ENCODE results near the gene PROKR1.

PROKR1 gene

DNA sequence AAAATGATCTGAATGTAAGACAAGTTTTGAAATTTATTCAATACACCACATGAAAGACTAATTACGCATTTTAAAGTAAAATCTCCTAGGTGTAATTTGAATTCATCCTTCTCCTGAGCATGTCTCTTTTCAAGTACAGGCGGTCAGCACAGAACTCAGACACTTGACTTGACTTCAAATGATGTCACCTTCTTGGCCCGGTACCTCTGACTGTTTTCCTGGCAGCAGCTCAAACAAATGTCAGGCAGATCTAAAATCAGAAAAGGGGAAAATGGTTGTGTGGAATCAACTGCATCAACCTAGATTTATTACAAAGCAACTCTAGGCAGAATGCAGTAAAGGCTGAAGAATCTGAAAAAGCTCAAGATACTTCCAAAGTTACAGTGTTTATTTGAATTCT is 11.4 kb upstream of the PROKR1 start:
- no peak for FAIRE-seq
- no peak for TF ChIP-seq POLR2A (IDR thresholded peaks at IDR 0.05; ENCODE audit: low read depth, low read length)
- DNase-seq (ENCODE audit: insufficient read length, low spot score): no peak

DNA sequence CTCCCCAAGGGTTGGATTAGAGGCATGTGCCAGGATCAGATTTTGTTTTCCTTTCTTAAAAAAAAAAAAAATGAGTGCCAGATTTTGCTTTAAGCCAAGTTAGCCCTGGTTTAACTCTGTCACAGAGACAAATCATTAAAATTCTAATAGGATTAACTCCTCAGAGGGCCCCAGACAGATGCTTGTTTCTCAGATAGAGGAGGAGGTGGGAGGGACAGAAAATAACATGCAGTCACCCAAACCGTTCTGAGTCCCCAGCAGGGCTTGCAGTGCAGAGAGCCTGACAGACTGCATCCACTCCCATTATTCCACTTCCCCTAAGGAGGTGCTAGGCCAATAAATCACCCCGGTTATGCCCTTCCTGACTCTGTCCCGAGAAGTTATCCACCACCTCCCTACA is 6.3 kb upstream of the PROKR1 start:
- DNase-seq (ENCODE audit: insufficient read length, low spot score) (no peak), FAIRE-seq (no peak)
- no peak for TF ChIP-seq POLR2A (IDR thresholded peaks at IDR 0.05; ENCODE audit: low read depth, low read length)

DNA sequence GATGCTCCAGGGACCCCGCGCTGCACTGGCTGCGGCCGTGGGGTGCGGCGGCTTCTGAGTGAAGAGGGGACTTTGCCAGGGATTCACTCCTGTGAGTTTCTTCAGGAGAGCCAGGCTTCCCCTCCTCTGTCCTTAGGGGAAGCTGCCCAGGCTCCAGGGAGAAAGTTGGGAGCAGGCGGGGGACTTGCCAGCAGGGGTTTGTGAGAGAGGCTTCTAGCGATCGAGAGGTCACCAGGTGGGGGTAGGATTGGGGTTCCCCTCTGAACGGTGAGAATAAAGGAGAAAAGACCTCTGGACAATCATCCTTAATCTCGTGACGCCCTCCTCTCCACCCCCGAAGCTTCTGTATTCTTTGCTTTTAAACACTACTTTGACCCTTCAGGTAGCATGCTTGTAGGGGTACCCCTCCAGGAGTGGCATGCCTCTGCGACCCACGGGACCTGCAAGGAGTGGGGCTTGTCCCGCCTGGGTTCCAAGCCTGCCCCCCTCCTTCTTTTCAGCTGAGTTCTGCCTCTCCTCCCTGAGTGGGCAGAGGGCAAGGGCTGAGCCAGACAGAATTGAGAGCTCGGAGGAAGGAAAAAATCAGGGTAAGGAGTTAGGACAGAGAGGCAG is 601 bp downstream of the PROKR1 start:
- DNase-seq (ENCODE audit: insufficient read length, low spot score) (no peak), FAIRE-seq (no peak)
- TF ChIP-seq POLR2A (IDR thresholded peaks at IDR 0.05; ENCODE audit: low read depth, low read length): no peak

DNA sequence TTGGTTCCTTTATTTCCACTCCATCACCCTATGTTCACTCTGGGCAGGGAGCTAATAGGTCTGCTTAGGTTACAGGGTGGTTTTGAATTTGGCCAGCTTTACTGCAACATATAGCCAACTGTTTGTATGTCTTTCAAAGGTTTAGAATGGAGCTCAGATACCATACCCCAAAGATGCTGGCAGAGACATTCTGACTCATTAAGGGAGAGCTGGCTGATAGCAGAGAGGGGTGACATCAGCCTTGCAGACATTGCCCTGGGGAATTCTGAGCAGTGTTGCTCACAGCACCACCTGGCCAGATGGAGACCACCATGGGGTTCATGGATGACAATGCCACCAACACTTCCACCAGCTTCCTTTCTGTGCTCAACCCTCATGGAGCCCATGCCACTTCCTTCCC is 2.1 kb downstream of the PROKR1 start:
- no peak for TF ChIP-seq POLR2A (IDR thresholded peaks at IDR 0.05; ENCODE audit: low read depth, low read length)
- DNase-seq (ENCODE audit: insufficient read length, low spot score) (no peak), FAIRE-seq (no peak)

DNA sequence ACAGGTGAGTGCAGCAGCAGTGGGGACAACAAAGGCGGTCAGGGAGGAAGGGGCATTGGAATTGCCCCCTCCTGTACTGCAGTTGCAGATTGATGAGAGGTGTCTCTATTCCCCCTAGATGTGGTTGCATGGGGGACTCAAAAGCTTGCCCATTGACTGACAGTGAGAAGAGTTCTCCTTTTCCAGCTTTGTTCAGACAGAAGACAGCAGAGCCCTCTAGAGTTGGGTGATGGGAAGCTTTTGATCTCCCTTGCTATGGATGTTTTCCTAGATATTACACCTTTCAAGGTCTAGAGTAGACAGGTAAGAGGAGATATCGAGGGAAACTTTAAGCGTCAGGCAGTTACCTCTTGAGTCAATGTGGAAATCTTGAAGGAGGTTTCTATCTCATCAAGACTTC is 2.9 kb downstream of the PROKR1 start:
- no peak for TF ChIP-seq POLR2A (IDR thresholded peaks at IDR 0.05; ENCODE audit: low read depth, low read length)
- DNase-seq (ENCODE audit: insufficient read length, low spot score) (no peak), FAIRE-seq (no peak)

DNA sequence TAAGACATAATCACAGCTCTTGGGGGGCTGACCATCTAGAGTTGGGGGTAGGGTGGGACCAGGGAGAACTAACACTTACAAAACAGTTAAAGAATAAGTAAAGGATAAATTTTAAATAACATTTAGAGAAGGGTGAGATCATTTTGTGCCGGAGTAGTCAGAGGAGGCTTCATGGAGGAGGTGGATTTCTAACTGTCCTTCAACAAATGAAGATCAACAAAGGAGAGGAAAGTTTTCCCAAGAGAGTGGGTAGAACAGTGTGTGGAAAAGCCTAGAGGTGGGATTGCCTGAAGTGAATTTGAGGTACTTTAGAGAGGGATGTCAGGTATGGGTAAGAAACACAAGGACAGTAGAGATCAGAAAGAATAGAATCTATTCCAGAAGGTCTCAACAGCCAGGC is 7.3 kb downstream of the PROKR1 start:
- no peak for FAIRE-seq
- TF ChIP-seq POLR2A (IDR thresholded peaks at IDR 0.05; ENCODE audit: low read depth, low read length): no peak
- no peak for DNase-seq (ENCODE audit: insufficient read length, low spot score)

DNA sequence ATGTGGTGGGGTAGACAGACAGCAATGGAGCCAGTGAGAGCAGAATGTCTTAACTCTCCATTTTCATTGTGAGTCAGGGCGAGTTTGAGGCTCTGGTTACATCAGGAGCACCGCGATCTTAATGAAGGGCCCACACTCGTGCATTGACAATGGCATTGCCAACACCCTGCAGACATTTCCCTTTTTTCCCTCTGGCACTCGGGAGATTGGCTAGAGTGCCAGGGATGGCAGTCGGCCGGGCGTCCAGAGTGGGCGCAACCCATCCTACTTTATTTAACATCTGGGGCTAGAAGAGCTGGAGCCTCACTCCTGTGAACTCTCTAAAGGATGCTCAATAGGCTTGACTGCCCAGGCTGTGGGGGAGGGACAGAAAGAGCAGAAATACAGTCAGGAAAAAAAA is 9.7 kb downstream of the PROKR1 start:
- FAIRE-seq (no peak), DNase-seq (ENCODE audit: insufficient read length, low spot score) (no peak)
- TF ChIP-seq POLR2A (IDR thresholded peaks at IDR 0.05; ENCODE audit: low read depth, low read length): no peak

DNA sequence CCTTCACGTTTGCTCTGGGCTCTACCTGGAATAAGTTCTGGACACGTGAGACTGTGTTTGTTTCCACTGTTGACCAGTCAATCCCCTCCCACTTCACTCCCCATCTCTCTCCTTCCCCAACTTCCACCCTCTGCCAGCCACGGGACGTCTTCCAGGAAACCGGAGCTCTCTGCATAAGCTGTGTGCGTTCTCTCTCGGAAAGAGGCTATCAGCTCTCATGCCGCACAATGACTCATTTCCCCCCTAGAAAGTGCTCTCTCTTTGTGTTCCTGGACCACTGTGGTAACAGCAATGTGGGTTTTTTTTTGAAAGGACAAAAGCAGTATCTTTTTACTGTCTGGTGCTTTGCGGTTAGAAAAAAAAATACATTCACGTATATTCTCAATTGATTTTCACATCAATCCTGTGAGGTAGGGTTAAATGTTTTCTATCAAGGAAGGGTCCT is 10.2 kb downstream of the PROKR1 start:
- FAIRE-seq (peak; percentile 78), DNase-seq (ENCODE audit: insufficient read length, low spot score) (peak; percentile 15)
- no peak for TF ChIP-seq POLR2A (IDR thresholded peaks at IDR 0.05; ENCODE audit: low read depth, low read length)

DNA sequence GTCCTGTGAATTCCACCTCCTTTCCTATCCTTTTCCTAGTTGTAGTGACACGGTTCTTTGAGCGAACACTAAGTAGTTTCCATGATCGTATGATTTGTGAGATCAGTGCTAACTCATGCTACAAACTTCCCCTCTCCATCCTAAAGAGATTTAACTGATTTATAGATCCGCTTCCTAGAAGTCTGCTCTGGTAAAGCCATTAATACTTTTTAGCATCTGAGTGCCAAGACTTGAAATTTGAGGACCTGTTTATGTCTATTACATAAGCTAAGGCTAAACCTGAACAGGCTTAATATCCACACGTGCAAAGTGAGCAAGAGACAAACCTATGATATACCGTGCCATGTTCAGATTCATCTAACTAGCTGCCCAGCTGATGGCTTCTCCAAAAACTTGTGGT is 14.9 kb downstream of the PROKR1 start:
- DNase-seq (ENCODE audit: insufficient read length, low spot score): no peak
- TF ChIP-seq POLR2A (IDR thresholded peaks at IDR 0.05; ENCODE audit: low read depth, low read length): no peak
- no peak for FAIRE-seq

DNA sequence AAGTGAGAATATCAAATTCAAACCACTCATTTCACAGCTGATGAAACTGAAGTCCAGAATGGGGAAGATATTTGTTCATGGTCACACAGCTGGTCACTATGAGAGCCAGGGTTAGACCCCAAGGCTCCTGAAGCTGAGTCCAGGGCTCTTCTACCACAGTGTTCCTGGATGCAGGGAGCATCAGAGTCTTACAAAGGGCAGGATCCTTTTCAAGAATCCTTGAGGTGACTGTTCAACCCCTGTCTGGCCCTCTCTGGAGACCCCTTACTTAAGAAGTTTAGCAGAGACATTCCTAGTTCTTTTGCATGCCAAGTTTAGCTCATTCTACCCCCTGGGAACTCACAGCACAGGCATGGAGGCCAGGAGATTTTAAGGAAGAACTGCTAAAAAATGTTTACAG is 15.7 kb downstream of the PROKR1 start:
- DNase-seq (ENCODE audit: insufficient read length, low spot score) (no peak), FAIRE-seq (no peak)

DNA sequence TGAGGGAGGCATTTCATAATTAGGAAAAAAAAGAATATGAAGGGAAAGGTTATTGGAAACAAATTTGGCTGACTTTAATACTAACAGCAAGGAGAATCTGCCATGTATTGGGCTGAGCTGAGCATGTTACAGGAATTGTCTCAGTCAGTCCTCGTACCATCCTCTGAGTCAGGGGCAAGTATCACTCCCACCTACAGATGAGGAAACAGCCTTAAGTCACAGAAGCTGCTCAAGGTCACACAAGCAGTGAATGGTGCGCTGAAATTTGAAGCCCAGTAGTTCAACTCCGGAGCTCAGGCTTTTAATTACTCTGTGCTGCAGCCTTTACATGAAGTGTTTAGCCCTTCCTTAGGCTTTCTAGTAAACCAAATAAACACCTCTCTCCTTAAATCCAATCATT is 17.3 kb downstream of the PROKR1 start:
- FAIRE-seq (no peak), DNase-seq (ENCODE audit: insufficient read length, low spot score) (no peak)
- no peak for TF ChIP-seq POLR2A (IDR thresholded peaks at IDR 0.05; ENCODE audit: low read depth, low read length)

More for the DNA sequence above, 15.7 kb downstream of the PROKR1 start:
- TF ChIP-seq POLR2A (IDR thresholded peaks at IDR 0.05; ENCODE audit: low read depth, low read length): no peak

DNA sequence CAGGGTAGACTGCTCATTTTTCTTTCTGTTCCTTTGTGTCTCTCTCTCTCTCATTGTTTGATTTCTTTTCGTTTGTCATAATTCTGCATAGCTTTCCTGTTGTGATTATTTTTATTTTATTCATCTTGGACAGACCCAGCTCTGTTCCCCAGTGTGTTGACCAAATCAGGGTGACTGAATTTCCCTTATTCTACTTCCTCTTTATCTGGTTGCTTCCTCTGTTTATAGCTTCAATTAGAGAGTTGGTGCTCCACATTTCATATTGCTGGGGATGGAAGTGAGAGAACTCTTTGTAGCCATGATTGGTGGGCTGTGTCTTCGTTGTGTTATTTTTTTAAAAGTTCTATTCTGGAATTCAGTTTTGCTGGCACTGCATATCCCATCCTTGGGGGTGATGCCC is 19.1 kb downstream of the PROKR1 start:
- no peak for TF ChIP-seq POLR2A (IDR thresholded peaks at IDR 0.05; ENCODE audit: low read depth, low read length)
- DNase-seq (ENCODE audit: insufficient read length, low spot score) (no peak), FAIRE-seq (no peak)

DNA sequence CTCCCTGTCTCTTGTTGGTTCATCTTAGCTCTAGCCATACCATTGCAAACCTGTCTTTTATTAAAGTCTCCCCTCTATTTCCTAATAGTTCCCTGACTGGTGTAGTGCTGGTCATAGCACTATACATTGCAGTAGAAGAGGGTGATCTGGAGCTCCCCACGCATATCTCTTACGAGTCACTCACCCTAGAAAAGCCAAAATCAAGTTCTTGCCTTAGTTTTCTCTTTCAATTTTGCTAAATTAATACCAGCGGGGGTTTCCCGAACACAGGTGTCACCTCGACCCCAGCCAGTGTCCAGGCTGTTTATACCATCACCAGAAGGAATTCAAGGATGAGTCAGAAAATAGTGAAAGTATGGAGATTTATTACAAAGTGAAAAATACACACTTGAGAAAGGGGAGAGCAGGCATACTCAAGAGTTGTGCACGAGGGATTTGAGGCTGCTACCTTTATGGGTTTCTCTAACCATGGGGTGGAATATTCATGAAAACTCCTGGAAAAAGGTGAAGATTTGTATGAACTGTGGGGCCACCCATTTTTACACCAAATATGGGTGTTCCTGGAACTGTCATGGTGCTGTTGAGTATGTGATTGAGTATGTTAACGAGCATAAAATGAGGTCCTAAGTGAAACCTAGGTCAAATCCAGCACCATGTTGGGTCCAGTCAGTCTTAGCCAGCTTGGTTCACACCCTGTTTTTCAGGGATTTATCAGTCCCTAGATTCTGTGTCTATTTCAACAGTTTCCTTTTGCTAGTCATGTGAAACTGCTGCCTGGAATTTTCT is 20.2 kb downstream of the PROKR1 start:
- no peak for DNase-seq (ENCODE audit: insufficient read length, low spot score)
- no peak for FAIRE-seq
- no peak for TF ChIP-seq POLR2A (IDR thresholded peaks at IDR 0.05; ENCODE audit: low read depth, low read length)

DNA sequence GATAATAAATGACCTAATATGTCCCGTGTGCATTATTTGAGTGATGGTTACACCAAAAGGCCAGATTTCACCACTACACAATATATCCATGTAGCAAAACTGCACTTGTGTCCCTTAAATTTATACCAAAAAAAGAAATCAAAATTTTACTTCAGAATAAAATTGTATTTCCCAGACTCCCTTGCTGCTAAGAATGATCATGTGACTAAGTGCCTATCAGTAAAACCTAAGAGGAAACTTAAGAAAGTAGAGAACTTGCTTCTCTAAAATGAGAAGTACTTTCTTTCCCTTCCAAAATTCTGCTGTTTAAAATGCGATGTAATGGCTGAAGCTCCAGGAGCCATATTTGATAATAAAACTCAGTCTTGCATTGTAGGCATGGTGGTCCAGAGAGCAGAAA is 24.0 kb downstream of the PROKR1 start:
- DNase-seq (ENCODE audit: insufficient read length, low spot score) (no peak), FAIRE-seq (no peak)
- TF ChIP-seq POLR2A (IDR thresholded peaks at IDR 0.05; ENCODE audit: low read depth, low read length): no peak

DNA sequence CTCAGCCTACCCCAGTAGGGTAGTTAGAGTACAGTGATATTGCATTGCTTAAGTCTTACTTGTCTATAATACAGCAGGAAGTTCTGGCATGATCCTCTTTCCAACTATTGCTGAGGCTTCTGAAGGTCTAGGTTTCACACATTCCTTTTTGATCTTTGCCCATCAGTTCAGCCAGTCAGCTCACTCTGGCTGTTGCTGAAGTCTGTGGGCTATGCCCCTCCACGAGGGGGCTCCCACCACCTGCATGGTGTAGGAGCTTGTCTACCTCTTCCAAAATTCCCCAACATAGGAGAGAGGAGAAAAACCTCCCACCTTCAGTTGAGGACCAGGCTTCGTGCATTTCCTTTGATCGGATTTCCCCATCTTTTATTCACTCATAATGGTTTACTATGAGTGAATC is 26.3 kb downstream of the PROKR1 start:
- FAIRE-seq: no peak

More for the DNA sequence above, 26.3 kb downstream of the PROKR1 start:
- DNase-seq (ENCODE audit: insufficient read length, low spot score): no peak
- no peak for TF ChIP-seq POLR2A (IDR thresholded peaks at IDR 0.05; ENCODE audit: low read depth, low read length)

Data from H54 (cell line).